PC-9 (cell line): Measurements from ENCODE around the gene COX4I1. TPM values are rescaled to one million over a fixed set of nuclear protein-coding genes. Genes with fewer than 3 reads are reported as not detected.
A peak's percentile ranks its signal among the peaks of the same experiment; 100 is the strongest.

ENCODE experiments used
- BruUV-seq: library from RNA; stranded (reverse); fragments of 400-500 nt; replicated peaks from 2 replicates; lab custom pipeline; 2021; lab: Mats Ljungman, UMichigan
- CTCF ChIA-PET: fragments of 300-600 bp; sonication (Branson Sonifier 250); formaldehyde crosslinking; loops from one replicate; lab custom pipeline; 2022; ENCODE audit warnings: antibody characterized with exemption; lab: Charles Lee
- POLR2A ChIA-PET: fragments of 300-600 bp; sonication (Branson Sonifier 250); formaldehyde crosslinking; loops from one replicate; lab custom pipeline; 2022; ENCODE audit warnings: antibody characterized with exemption; ENCODE audit not compliant: unreplicated experiment; lab: Charles Lee
- DNase-seq, 2 experiments: peaks; one replicate each; pipeline versions ENCODE4 v3.0.0 to v3.0.0-alpha.2; 2015 to 2022; ENCODE audit warnings: mixed read lengths in 1 of 2
- H2AFZ ChIP-seq: fragments of 200-600 bp; sonication (generic); 2 replicates; pipeline ENCODE4 v1.8.1; 2017; ENCODE audit warnings: antibody characterized with exemption
- H3F3A ChIP-seq: fragments of 200-600 bp; sonication (generic); 2 replicates; pipeline ENCODE4 v1.8.1; 2017; ENCODE audit warnings: antibody characterized with exemption, mild to moderate bottlenecking, low read depth; ENCODE audit not compliant: insufficient read depth
- H3K27ac ChIP-seq: fragments of 200-600 bp; sonication (generic); 2 replicates; pipeline ENCODE4 v1.6.1; 2016; ENCODE audit warnings: mixed run types
- H3K27me3 ChIP-seq: fragments of 200-600 bp; sonication (generic); 2 replicates; pipeline ENCODE4 v1.6.1; 2016; ENCODE audit warnings: low read depth, mixed run types; ENCODE audit not compliant: insufficient read depth
- H3K36me3 ChIP-seq: fragments of 200-600 bp; sonication (generic); 2 replicates; pipeline ENCODE4 v1.6.1; 2016; ENCODE audit warnings: low read depth, mixed run types
- H3K4me1 ChIP-seq: fragments of 200-600 bp; sonication (generic); replicated peaks from 2 replicates; pipeline ENCODE4 v1.6.1; 2016; ENCODE audit warnings: mixed run types; ENCODE audit not compliant: insufficient read depth
- H3K4me2 ChIP-seq: fragments of 200-600 bp; sonication (generic); 2 replicates; pipeline ENCODE4 v1.6.1; 2017; ENCODE audit warnings: mixed run types
- H3K4me3 ChIP-seq: fragments of 200-600 bp; sonication (generic); 2 replicates; pipeline ENCODE4 v1.6.1; 2016; ENCODE audit warnings: mixed run types
- H3K79me2 ChIP-seq: fragments of 200-600 bp; sonication (generic); 2 replicates; pipeline ENCODE4 v1.6.1; 2017; ENCODE audit warnings: low read depth, mixed run types
- H3K9me2 ChIP-seq: fragments of 200-600 bp; sonication (generic); 2 replicates; pipeline ENCODE4 v1.8.1; 2017; ENCODE audit warnings: mild to moderate bottlenecking; ENCODE audit not compliant: insufficient read depth
- H3K9me3 ChIP-seq: fragments of 200-600 bp; sonication (generic); 2 replicates; pipeline ENCODE4 v1.8.1; 2016; ENCODE audit warnings: low read depth; ENCODE audit not compliant: insufficient read depth
- H4K20me1 ChIP-seq: fragments of 200-600 bp; sonication (generic); 2 replicates; pipeline ENCODE4 v1.8.1; 2017; ENCODE audit not compliant: insufficient read depth
- CTCF ChIP-seq: fragments of 200-600 bp; sonication (generic); conservative IDR thresholded peaks from 2 replicates; pipeline ENCODE4 v1.6.1; 2017; ENCODE audit warnings: mixed run types, antibody characterized with exemption, mild to moderate bottlenecking, moderate library complexity
- EZH2 ChIP-seq: fragments of 200-600 bp; sonication (generic); IDR thresholded peaks from 2 replicates; pipeline ENCODE4 v1.8.0; 2017; ENCODE audit warnings: antibody characterized with exemption, low read depth
- intact Hi-C: fragments of 100-400 bp; cut with micrococcal nuclease; formaldehyde crosslinking; loops from one replicate; pipeline ENCODE4 v1.10.0; 2022; ENCODE audit not compliant: unreplicated experiment
- total RNA-seq: library from RNA; stranded (reverse); gene quantifications from 2 replicates; pipeline ENCODE4 v1.2.3, GENCODE V29; 2021

Gene COX4I1
- total RNA-seq, 1 experiment from 2014 or later, result 468 TPM

GRCh38 chr16:85757341-85757822 lies 42.1 kb upstream of the COX4I1 start:
- Histone ChIP-seq H4K20me1 (no peaks in the 10 kb centered on the region), H3K9me3 (no peaks in the 10 kb centered on the region), H3K4me2 (no peak overlapping the region), H3K36me3 (no peaks in the 10 kb centered on the region), H3K27ac (no peak overlapping the region), H3K4me3 (no peak overlapping the region), H3K9me2 (no peaks in the 10 kb centered on the region), H3K79me2 (no peaks in the 10 kb centered on the region), H3K27me3 (no peaks in the 10 kb centered on the region), H2AFZ (no peak overlapping the region), H3F3A (peaks cover 11% of the 10 kb centered on the region; the same call in 1 of the 2 replicates), H3K4me1 (peaks cover 20% of the 10 kb centered on the region)
- no TSS peak for BruUV-seq
- intact Hi-C loops, result no loop called here
- DNase-seq, result no peak
- POLR2A ChIA-PET, result interaction anchor here (0.7 to 1.0 kb wide), 2 partner anchors 10 to 630 kb away, joined by 7 to 11 read pairs; no protein-coding TSS in a partner anchor
- CTCF ChIA-PET, result interaction anchor here (0.6 kb wide), 1 partner anchor 112 kb away, joined by 3 read pairs; no protein-coding TSS in a partner anchor
- TF ChIP-seq EZH2 (no peak), CTCF (no peak)

GRCh38 chr16:85759136-85759535 lies 40.4 kb upstream of the COX4I1 start:
- TF ChIP-seq EZH2, result no peak
- TF ChIP-seq CTCF, result no peak
- H3K4me2 ChIP-seq, result no peak overlapping the region
- POLR2A ChIA-PET, result no interaction called here

GRCh38 chr16:85759631-85760419 lies 39.7 kb upstream of the COX4I1 start:
- POLR2A ChIA-PET, result interaction anchor here (0.6 kb wide), 1 partner anchor 438 kb away, joined by 16 read pairs; no protein-coding TSS in a partner anchor
- intact Hi-C loops, result loop anchor here (1.0 kb wide), 2 partner anchors 85 to 101 kb away; no protein-coding TSS in a partner anchor
- no peak overlapping the region for H2AFZ ChIP-seq

More at GRCh38 chr16:85759136-85759535, 40.4 kb upstream of the COX4I1 start:
- Histone ChIP-seq H3K4me1 (peaks cover 2% of the 10 kb centered on the region; the same call in 1 of the 2 replicates), H3K9me3 (no peaks in the 10 kb centered on the region), H3K27me3 (no peaks in the 10 kb centered on the region), H2AFZ (no peak overlapping the region), H3K4me3 (no peak overlapping the region), H4K20me1 (no peaks in the 10 kb centered on the region), H3F3A (0 out of 2 replicates have a peak, but pooled peaks cover 3% of the 10 kb centered on the region), H3K27ac (no peak overlapping the region), H3K79me2 (no peaks in the 10 kb centered on the region), H3K36me3 (no peaks in the 10 kb centered on the region), H3K9me2 (no peaks in the 10 kb centered on the region)
- BruUV-seq, result no TSS peak
- CTCF ChIA-PET, result interaction anchor here (0.6 kb wide), 1 partner anchor 13 kb away, joined by 4 read pairs; no protein-coding TSS in a partner anchor
- no peak for DNase-seq
- intact Hi-C loops, result no loop called here

More at GRCh38 chr16:85759631-85760419, 39.7 kb upstream of the COX4I1 start:
- TF ChIP-seq EZH2 (no peak), CTCF (peak; percentile 74)
- BruUV-seq, result no TSS peak
- H3K4me3 ChIP-seq, result no peak overlapping the region
- no peak overlapping the region for H3K4me2 ChIP-seq
- CTCF ChIA-PET, result no interaction called here
- DNase-seq, result peak in 1 of 2 experiments; percentile 71
- no peak overlapping the region for H3K27ac ChIP-seq
- 0 out of 2 replicates have a peak, but pooled peaks cover 3% of the 10 kb centered on the region for H3F3A ChIP-seq
- no peaks in the 10 kb centered on the region for H3K9me3 ChIP-seq
- H3K27me3 ChIP-seq, result no peaks in the 10 kb centered on the region
- no peaks in the 10 kb centered on the region for H3K36me3 ChIP-seq
- H3K9me2 ChIP-seq, result no peaks in the 10 kb centered on the region
- no peaks in the 10 kb centered on the region for H3K4me1 ChIP-seq
- no peaks in the 10 kb centered on the region for H3K79me2 ChIP-seq
- H4K20me1 ChIP-seq, result no peaks in the 10 kb centered on the region
